Astrocyte of the spinal cord (primary cell): Measurements from ENCODE around the gene IQCN.

ENCODE experiments used
- DNase-seq: peaks from one replicate; pipeline ENCODE4 v3.0.0; 2011; ENCODE audit warnings: low read depth, low spot score
- H3K4me3 ChIP-seq: 2 replicates; pipeline ENCODE4 v1.5.1; 2011; ENCODE audit warnings: low read depth, mild to moderate bottlenecking, low read length, moderate library complexity
- in situ Hi-C: cut with HindIII; loops from 2 replicates; pipeline ENCODE4 v1.10.0; 2017; ENCODE audit warnings: low sequenced_read_pairs
- TF ChIP-seq, protein P1 (sequence below): IDR thresholded peaks from 2 replicates; pipeline ENCODE4 v1.5.1; 2012; ENCODE audit warnings: low read depth, mild to moderate bottlenecking, low read length, inconsistent platforms

Gene IQCN

GRCh38 chr19:18310118-18310909 is 36.1 kb upstream of the IQCN start:
- TF ChIP-seq, protein P1, sequence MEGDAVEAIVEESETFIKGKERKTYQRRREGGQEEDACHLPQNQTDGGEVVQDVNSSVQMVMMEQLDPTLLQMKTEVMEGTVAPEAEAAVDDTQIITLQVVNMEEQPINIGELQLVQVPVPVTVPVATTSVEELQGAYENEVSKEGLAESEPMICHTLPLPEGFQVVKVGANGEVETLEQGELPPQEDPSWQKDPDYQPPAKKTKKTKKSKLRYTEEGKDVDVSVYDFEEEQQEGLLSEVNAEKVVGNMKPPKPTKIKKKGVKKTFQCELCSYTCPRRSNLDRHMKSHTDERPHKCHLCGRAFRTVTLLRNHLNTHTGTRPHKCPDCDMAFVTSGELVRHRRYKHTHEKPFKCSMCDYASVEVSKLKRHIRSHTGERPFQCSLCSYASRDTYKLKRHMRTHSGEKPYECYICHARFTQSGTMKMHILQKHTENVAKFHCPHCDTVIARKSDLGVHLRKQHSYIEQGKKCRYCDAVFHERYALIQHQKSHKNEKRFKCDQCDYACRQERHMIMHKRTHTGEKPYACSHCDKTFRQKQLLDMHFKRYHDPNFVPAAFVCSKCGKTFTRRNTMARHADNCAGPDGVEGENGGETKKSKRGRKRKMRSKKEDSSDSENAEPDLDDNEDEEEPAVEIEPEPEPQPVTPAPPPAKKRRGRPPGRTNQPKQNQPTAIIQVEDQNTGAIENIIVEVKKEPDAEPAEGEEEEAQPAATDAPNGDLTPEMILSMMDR: no peak
- H3K4me3 ChIP-seq: no peak overlapping the region
- in situ Hi-C loops: no loop called here

DNA sequence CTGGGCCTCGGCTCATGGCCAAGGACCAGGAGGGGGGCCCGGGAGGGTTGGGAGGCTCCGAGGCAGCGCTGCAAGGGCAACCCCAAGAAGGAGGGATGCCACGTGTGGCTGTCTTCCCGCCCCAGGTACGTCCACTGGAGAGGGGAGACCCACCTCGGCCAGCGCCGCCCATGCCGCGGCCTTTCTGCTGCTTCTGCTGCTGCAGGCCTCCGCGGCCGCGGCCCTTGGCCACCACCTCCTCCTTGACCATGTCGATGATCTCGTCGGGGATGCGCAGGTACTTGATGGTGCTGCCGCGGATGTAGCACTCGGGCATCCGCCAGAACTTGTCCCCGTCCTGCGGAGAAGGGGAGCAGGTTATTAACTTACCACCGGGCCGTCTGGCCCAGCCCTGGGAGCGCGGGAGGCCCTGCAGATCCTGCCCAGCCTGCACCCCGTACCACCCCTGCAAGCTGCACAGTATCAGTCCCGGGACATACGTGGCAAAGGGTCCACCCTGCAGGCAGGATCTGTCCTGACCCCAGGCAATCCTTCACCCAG is 35.3 kb upstream of the IQCN start:
- TF ChIP-seq, protein P1: no peak
- DNase-seq: no peak
- H3K4me3 ChIP-seq: no peak overlapping the region
- in situ Hi-C loops: no loop called here

More at GRCh38 chr19:18310118-18310909, 36.1 kb upstream of the IQCN start:
- no peak for DNase-seq

DNA sequence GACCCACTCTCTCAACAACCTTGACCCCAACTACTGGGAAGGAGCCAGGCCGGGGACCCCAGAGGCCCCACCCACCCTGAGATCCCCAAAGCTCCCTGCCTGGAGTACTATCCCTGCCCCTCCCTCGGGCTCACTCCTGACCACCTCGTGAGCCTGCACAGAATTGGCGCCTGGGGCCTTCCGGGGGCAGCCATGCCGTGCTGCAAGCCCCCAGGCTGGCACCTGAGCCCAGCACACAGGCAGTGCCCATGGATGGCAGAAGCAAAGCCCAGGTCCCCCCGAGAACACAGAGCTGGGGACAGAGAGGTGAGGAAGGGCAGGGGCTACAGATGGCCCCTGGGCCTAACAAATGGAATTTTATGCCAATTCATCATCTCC is 34.7 kb upstream of the IQCN start:
- in situ Hi-C loops: no loop called here
- no peak for DNase-seq
- H3K4me3 ChIP-seq: no peak overlapping the region
- TF ChIP-seq, protein P1: no peak

DNA sequence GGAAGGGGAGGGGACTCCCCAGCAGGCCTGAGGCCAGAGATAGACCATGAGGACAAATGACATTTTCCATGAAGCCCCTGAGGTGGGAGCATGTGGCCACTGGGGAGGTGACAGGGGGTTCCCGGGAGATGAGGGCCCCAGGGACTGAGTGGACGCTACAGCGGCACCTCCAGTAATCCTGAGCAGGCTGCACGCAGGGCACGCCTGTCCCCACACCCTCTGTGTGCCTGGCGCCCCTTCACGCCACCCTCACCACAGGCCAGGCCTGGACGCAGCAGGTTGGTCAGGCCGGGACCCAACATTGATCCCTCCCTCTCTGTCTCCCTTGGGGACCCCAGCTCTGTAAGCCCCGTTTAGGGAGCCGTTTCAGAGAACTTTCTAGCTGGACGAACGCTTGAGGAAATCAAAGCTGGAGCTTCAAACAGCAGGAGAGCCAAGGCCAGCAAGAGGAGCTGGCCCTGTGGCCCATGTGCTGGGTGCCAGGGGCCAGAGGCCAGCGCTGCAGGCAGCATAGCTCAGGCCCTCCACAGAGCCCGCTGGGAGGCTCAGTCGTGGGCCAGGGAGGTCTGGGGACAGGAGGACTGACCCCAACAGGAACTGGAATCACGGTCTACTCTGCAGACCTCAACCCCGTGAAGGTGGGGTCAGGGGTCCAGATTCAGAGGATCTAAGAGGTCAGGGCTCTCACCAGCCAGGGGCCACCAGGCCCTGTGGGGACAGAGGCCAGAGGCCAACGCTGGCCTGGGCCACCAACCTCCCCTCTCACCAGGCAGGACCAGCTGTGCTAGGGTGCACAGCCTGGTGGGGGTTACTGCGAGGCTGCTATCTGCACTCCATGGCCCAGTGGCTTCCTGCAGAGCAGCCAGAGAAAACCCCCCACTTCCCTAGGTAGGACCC is 34.0 kb upstream of the IQCN start:
- no peak overlapping the region for H3K4me3 ChIP-seq
- in situ Hi-C loops: no loop called here
- TF ChIP-seq, protein P1: no peak
- no peak for DNase-seq

- in situ Hi-C loops: no loop called here
- H3K4me3 ChIP-seq: no peak overlapping the region
- TF ChIP-seq, protein P1: peak; percentile 2
- no peak for DNase-seq
Observed at GRCh38 chr19:18307271-18307681, 33.0 kb upstream of the IQCN start.

GRCh38 chr19:18306888-18307260 is 32.6 kb upstream of the IQCN start:
- TF ChIP-seq, protein P1: no peak
- in situ Hi-C loops: no loop called here
- H3K4me3 ChIP-seq: no peak overlapping the region
- DNase-seq: peak; percentile 68
